HG03159 (cell line): ENCODE results near the gene IL1A.
"Not testable (repeated sequence)": the region's sequence is repeated elsewhere in the genome, so short reads cannot be mapped to it uniquely, and the experiment has no call there.

Experiments
- ATAC-seq: cut with Tn5 transposase; IDR thresholded peaks from one replicate; pipeline ENCODE4 v1.9.1; 2021; ENCODE audit warnings: mild to moderate bottlenecking, moderate library complexity; ENCODE audit not compliant: unreplicated experiment

IL1A gene, protein sequence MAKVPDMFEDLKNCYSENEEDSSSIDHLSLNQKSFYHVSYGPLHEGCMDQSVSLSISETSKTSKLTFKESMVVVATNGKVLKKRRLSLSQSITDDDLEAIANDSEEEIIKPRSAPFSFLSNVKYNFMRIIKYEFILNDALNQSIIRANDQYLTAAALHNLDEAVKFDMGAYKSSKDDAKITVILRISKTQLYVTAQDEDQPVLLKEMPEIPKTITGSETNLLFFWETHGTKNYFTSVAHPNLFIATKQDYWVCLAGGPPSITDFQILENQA

DNA sequence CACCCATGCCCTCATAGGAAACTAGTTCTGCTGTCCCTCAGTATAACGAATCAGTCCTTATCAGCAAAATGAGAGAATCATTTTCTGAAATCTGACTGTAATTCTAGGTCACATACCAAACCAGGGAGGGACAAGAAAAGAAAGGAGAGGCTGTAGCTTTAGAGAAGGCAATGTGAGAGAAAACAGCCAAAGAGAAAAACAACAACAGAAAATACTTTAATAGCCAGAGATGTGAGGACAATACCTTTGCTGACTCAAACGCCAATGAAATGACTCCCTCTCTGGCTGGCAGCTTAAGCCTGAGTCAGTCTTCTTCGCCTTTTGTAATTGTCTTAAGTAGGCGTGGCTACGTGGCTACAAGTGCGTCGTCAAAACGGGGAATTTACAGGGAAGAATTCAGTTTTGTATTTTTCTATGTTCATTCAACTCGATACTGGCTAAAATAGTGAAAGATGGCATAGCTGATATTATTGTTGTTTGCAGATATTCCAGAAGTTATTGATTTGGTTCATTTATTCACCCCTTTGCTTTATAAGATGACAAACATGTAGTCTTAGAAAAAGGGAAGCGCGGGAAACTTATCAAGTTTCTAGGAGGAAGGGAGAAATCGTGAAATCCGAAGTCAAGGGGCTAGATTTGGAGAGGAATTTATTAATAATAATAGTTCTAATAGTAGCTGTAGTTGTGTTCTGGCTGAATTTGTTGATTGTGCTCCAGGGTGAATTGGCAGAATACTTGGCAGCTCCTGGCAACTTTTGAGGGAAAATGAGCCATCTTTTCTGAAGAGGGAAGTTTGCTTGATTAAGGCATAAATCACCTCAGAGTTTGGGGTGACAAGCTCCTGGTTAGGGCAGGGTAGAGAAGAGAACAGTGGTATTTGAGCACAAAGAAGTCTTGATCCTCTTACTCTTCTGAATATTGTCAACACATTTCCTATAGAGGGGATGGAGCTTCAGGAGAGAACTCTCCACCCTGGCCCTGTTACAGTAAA, at the start of gene IL1A:
Gene IL1A, minus strand, starts transcription at position 295 of the 991 bp plus-strand sequence. CDS start 723 bp downstream, outside the sequence.
- no peak for ATAC-seq

DNA sequence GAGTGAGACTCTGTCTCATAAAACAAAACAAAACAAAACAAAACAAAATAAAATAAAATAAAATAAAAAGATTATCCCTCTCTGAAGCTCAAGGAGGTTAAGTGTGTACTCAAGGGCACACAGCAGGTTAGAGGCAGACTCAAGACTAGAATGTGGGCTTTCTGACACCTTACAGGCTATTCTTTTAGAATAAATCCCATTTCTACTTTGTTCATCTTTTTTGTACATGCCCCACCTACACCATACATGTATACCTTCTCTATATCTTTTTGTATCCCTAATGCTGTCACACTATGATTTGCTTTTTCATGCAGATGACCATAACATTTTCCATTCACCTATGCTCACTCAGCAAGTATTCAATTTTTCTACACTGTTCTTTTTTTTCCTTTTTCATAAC, 49.7 kb upstream of the IL1A start:
- ATAC-seq = no peak

- ATAC-seq = not testable (repeated sequence)
These were observed 49.3 kb upstream of the IL1A start for GRCh38 chr2:112833639-112833931.

GRCh38 chr2:112832841-112833638, 48.7 kb upstream of the IL1A start:
- ATAC-seq = no peak

- no peak for ATAC-seq
These were observed 47.9 kb upstream of the IL1A start for GRCh38 chr2:112831946-112832840.

DNA sequence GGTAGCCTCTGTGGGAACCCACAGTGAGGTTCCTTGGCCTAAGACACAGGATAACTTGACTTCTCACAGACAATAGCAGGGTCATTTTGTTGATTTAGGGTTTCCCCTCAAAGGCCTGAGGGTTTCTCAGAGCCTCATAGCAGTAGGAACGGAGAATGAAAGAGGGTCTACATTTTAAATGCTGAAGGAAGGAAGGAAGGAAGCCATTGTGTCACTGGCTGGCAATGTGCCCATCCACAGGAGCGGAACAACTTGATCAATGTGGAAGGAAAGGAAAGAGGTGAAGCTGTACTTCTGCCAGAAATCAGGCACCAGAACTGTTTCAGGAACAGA, 47.2 kb upstream of the IL1A start:
- no peak for ATAC-seq

- ATAC-seq = no peak
These were observed 46.6 kb upstream of the IL1A start for GRCh38 chr2:112830682-112831512.

DNA sequence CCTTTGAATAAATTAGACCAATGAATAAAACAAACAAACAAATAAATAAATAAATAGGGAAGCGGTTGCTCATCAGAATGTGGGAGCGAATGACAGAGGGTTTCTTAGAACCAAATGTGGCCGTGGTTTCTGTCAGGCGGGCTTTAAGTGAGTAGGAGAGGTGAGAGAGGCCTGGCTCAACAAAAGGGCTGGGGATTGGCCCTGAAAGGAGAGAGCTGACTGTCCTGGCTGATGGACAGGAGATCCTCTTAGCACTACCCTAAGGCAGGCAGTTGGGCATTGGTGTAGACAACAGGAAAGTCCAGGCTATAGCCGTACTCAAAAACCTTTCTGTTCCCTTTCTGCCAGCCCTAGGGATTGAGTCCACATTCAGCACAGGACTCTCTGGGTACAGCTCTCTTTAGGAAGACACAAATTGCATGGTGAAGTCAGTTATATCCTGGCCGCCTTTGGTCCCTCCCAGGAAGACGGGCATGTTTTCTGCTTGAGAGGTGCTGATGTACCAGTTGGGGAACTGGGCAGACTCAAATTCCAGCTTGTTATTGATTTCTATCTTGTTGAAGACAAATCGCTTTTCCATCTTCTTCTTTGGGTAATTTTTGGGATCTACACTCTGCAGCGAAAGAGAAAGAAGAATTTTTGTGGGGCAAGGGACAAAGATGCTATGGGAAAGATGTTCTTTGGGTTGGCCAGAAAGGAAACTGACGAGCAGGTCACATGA, 45.8 kb upstream of the IL1A start:
- ATAC-seq = no peak

GRCh38 chr2:112829101-112829960, 45.0 kb upstream of the IL1A start:
- no peak for ATAC-seq

GRCh38 chr2:112828251-112828691, 44.0 kb upstream of the IL1A start:
- no peak for ATAC-seq

DNA sequence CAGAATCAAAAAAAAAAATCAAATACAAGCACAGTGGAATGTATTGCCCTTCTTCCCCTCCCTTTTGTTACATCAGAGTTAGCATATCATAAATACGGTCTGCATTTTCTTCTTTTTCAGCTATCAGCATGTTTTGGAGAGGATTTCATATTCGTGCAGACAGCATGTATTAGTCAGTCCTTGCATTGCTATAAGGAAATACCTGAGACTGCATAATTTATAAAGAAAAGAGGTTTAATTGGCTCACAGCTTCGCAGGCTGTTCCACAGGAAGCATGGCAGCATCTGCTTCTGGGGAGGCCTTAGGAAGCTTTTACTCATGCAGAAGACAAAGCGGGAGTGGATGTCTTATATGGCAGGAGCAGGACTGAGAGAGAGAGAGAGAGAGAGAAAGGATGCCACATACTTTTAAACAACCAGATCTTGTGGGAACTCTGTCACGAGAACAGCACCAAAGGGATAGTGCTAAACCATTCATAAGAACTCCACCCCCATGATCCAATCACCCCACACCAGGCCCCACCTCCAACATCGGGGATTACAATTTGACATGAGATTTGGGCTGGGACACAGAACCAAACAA, 43.4 kb upstream of the IL1A start:
- ATAC-seq = no peak

GRCh38 chr2:112827009-112827408, 42.7 kb upstream of the IL1A start:
- ATAC-seq = no peak

DNA sequence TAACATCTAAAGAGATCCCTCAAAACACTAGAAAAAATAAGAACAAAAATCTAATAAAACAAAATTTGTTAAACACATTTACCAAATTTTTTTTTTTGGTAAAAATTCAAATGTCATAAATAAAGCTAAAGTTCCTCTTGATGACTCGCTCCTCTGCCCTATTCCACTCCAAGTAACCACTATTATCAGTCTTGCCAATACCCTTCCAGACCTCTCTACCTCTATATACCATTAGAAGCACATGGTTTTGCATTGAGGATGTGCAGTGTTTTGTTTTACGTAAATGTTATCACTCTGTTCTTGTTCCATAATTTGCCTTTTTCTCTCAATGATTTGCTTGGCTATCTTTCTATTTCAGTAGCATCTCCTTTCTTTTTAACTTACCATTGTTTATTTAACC, 41.4 kb upstream of the IL1A start:
- ATAC-seq = no peak

DNA sequence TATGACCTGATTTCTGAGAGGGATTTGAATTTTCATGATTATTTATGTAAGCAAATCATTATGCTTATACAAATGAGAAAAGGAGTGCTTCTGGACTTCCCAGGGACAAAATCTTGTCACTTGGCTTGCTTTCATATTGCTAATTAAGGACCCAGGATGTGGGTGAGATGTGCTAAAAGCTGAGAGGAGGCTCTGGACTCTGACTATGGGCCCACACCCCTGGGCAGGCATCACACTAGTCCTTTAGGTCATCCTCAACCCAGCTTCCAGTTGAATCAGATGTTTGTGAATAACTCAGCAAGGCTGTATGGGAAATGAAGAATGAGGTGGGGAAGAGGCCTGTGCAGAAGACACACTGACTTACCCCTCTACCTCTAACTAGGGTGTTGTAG, 40.4 kb upstream of the IL1A start:
- ATAC-seq = no peak

- ATAC-seq = no peak
These were observed 37.4 kb upstream of the IL1A start for GRCh38 chr2:112821682-112822081.

DNA sequence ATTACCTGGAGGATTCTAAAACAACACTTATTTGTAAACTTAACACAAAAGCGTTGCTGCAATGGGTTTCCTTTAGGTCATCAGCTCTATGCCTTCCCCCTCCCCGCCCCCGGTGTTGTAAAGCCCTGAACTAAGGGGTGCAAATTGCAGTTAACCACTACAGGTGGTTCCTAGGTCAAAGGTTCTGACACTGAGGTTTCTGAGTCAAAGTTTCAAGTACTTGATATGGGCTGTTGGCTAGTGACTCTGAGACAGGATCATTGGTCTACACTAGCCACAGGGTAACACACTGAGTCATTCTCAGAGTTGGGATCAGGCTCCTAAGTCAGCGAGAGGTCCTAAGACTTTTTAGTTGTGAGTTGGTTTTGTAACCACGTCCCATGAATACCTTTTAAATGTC, 36.8 kb upstream of the IL1A start:
- peak; percentile 80 for ATAC-seq

DNA sequence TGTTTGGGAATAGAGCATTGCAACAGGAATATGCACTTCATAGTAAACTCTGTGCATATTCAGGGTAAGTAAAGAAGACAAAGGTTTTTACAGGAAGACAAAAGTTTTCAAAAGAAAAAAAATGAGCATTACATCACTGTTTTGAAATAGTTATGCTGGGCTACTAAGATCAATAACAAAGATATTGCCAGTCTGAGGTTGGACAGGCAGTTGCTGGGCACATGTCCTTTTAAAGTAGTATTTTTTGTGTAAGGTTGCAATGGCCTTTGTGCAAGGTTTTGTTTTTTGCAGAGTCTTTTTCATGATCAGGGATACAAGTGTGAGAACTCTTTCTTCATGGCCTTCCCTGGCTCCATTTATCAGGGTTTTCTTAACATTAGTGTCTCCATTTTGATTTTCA, 36.0 kb upstream of the IL1A start:
- ATAC-seq = no peak

- ATAC-seq = no peak
These were observed 34.8 kb upstream of the IL1A start for GRCh38 chr2:112819081-112819480.
